ENCODE measurements around the gene ANTKMT.
"Not testable (repeated sequence)": the region's sequence is repeated elsewhere in the genome, so short reads cannot be mapped to it uniquely, and the experiment has no call there.

The ANTKMT gene

DNA sequence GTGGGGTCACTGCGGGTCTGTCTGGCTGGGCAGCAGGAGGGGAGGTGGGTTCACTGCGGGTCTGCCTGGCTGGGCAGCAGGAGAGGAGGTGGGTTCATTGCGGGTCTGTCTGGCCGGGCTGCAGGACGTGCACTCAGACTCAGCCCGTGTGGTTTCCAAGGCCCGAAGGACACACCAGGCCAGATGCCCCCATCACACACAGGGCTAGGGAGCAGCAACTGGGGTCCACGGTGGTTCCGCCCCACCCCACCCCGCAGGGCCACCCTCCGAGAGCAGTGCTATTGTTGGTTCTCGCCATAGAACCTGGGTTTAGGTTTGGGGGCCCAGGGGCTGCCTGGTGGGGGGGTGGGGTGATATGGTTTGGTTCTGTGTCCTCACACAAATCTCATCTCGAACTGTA is 25.7 kb downstream of the ANTKMT start:
- FAIRE-seq = no peak

DNA sequence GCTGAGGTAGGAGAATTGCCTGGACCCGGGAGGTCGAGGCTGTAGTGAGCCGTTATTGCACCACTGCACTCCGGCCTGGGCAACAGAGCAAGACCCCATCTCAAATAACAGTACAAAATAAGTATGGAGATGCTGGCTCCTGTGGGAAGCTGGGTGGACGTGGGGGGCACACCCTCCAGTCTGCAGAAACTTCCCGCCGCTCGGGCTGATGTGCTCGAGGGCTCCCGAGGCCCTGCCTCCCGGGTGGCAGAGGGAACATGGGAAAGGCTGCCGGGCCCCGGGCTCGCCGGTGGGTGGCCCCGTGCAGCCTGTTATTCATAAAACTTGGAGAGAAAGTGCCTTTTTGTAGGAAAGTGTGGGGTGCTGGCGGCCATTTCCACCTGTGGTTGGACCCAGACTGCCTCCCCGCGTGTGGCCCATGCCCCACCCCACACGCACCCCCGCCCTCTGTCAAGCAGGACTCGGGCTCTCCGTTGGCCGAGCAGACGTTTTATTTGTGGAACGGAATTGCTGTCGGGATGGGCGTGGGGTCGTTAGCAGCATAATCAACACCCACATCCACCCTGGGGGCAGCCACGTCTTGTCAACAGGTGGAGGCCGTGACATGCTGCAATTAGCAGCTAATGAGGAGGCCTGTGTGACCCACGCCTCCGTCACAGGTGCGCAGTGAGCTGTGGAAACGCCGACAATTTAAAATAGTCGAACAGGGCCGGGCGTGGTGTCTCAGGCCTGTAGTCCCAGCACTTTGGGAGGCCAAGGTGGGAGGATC is 27.2 kb downstream of the ANTKMT start:
- no peak for FAIRE-seq

DNA sequence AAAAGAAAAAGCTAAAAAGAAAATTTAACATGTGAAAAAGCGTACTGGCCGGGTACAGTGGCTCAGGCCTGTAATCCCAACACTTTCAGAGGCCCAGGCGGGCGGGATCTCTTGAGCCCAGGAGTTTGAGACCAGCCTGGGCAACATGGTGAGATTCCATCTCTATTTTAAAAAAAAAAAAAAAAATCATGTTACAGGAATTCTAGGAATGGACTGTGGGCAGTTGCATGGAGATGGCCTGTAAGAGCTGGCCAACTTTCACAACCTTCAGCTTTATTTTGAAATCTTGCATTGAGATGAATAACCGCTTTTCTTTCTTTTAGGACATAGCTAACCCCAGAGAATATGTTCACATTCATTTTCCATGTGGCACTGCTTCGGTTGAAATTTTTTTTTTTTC is 28.1 kb downstream of the ANTKMT start:
- no peak for FAIRE-seq

DNA sequence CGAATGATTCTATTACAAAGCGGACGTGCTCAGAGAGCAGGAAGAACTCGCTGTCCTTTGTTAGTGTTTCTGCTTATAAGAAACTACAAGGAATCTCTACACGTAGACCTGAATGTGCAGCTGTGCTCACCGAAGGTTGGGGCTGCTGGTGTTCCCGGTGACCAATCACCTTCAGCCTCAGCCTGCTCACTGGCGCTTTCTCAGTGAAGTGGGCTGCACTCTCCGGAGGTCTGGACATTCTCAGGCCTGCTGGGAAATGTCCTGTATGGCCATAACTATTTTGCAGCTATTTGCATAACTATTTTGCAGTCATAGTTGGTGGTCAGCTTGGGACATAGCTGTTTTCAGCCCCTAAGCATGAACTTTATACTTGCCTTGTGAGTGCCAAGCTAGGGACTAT is 29.5 kb downstream of the ANTKMT start:
- FAIRE-seq = no peak

DNA sequence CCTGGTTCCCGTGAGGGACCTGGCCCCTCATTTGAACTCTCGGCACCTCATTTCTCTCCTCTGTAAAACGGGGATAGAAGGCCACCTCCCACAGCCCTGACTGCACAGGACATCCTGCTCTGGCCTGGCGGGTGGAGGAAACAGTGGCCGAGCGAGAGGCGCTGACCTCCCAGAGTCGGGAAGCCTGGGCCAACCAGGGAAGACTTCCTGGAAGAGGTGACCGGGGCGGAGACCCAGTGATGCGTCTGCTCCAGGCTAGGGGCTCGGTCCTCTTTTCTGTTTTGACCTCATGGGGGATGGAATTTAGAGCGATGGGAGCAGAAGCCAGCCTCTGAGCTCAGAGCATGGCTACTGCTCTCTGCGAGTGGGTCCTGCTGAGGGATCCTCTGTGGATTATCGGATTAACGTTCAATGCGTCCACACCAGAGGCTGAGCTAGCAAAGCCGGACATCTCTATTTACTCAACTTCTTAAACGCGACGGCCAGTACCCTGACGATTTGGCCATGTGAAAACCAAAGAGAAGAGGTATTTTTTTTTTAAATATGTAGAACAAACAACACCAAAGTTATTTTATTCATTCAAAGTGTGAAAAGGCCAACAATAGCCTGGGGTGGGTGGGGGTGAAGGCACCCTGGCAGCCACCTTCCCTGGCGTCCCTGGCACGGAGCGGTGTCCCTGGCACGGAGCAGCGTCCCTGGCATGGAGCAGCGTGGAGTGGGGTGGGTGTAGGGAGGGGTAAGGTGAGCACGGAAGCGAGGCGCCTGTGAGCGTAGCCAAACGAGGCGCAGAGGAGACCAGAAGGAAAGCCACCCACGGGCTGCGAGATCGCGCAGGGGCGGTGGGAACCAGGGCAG is 30.4 kb downstream of the ANTKMT start:
- FAIRE-seq = no peak

DNA sequence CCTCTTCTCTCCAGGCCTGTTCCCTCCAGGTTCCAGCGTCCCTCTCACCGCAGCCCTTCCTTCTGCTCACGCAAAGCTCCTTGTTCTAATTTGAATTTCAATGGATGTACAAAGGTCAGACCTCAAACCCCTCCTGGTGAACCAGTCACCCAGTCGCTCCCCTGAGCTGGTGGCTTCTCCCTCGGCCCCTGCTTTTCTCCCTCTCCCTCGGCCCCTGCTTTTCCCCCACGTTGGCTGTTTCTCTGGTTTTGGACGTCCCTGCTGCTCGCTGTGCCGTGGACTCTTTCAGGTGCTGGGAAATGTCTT is 31.0 kb downstream of the ANTKMT start:
- FAIRE-seq = no peak

DNA sequence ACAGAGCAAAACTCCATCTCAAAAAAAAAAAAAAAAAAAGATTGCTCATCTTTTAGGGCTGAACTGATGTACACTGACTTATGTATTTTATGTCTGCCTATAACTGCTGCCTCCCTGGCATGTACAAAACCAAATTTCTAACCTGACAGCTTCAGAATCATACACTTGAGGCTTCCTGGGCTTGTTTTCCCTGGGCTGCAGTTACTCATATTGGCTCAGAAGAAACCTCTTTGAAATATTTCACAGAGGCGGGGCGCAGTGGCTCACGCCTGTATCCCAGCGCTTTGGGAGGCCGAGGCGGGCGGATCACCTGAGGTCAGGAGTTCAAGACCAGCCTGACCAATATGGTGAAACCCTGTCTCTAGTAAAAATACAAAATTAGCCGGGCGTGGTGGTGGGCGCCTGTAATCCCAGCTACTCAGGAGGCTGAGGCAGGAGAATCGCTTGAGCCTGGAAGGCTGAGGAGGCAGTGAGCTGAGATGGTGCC is 33.2 kb downstream of the ANTKMT start:
- not testable (repeated sequence) for FAIRE-seq

GRCh38 chr16:754656-755055 is 33.7 kb downstream of the ANTKMT start:
- FAIRE-seq = no peak

DNA sequence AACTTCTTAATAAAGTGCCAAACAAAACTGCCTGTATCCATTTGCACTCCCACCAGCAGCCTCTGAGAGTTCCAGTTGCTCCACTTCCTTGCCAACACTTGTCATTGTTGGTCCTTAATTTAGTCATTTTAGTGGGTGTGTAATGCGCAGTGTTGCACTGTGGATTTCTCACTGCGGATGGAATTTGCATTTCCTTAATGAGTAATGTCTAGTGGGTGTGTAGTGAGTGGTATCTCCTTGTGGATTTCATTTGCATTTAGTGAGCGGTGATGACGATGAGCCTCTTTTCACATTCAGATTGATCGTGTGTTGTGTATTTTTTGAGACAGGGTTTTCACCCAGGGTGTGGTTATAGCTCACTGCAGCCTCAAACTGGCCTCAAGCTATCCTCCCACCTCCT is 35.5 kb downstream of the ANTKMT start:
- FAIRE-seq = no peak

GRCh38 chr16:759110-759910 is 38.4 kb downstream of the ANTKMT start:
- no peak for FAIRE-seq

GRCh38 chr16:760065-760464 is 39.1 kb downstream of the ANTKMT start:
- FAIRE-seq = no peak

- FAIRE-seq = no peak
These were observed 39.8 kb downstream of the ANTKMT start, which contains the start of gene MSLN for GRCh38 chr16:760545-761343. TSS of gene MSLN (plus strand) at chr16:760734. CDS start at chr16:762681, 1,947 bp downstream.

DNA sequence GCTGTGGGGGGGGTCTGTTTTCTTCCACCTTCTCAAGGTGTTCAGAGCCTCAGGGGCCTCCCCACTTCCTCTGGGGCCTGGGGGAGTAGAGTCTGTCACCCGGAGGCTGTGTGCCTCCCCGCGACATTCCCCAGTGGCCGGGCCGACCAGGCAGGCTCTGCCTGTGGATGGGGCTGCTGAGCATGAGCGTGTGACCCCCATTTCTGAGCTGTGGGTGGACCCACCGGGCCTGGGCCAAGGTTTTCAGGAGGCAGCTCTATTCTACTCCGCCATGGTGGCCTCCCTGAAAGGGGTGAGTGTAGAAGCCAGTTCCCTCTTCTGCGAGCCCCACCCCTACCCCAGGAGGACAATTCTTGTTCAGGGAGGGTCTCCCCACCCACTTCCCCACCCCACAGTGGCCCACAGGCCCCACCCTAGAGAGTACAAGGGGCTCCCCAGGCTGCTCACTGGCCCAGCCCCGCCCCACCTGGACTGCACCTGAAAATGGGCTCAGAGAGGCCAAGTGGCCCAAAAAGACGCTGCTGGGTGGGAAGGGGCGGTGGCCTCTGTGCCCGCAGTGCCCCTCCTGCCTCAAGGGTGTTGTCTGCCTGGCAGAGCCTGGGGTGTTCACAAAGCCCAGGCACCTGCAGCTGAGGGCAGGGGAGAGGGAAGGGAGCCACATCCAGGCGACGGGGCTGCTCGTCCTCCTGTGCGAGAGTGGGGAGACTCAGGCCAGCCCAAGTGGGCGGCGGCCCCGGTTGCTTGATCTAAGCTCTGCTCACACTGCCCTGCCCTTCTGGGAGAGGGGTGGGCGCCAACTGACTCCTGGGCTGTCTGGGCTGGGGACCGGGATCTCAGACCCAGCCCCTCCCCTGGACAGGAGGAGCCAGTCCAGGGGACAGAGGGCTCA is 40.9 kb downstream of the ANTKMT start:
- FAIRE-seq = no peak

DNA sequence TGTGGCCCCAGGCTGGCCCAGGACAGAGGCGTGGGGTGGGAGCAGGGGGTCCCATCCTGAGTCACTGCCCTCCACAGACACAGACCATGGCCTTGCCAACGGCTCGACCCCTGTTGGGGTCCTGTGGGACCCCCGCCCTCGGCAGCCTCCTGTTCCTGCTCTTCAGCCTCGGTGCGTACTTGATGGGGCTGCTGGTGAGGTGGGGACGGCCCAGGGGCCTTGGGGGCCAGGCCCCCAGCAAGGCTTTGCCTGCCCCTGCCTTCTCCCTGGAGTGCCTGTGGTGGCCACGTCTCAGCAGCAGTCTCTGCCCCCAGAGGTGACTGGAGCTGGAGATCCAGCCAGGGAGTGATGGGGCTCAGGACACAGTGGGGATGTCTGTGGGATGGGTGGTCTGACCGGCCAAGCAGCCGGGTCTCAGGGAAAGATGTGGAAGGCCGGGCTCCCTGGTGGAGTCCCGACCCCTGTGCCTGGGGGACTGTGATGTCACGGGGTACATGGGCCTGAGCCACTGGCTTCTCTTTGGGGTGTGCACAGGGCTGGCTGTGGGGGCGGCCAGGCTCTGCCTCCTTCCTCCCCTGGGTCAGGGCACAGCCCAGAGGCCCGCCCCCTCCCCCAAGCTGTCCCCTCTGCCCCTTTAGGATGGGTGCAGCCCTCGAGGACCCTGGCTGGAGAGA is 41.8 kb downstream of the ANTKMT start:
- FAIRE-seq = no peak

GRCh38 chr16:763369-764183 is 42.6 kb downstream of the ANTKMT start:
- FAIRE-seq = no peak

GRCh38 chr16:764184-764750 is 43.3 kb downstream of the ANTKMT start:
- FAIRE-seq = no peak

DNA sequence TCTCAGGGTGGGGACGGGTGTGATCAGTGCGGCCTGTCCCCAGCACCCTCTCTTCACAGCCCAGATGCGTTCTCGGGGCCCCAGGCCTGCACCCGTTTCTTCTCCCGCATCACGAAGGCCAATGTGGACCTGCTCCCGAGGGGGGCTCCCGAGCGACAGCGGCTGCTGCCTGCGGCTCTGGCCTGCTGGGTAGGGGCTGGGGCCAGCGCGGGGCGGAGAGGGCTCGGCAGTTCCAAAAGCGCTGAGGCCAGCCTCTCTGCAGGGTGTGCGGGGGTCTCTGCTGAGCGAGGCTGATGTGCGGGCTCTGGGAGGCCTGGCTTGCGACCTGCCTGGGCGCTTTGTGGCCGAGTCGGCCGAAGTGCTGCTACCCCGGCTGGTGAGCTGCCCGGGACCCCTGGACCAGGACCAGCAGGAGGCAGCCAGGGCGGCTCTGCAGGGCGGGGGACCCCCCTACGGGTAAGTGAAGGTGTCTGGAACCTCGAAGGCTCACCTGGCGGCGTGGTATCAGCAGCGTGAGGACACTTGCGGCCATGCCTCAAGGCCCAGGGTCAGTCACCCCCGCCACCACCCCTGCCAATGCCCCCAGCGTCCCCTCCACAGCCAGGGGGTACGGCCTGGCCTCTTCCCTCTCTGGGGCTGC is 44.0 kb downstream of the ANTKMT start:
- no peak for FAIRE-seq

GRCh38 chr16:765488-765865 is 44.5 kb downstream of the ANTKMT start:
- no peak for FAIRE-seq
